Keratinocyte (primary cell): ENCODE results near the gene CARMIL1. TPM values are rescaled to one million over a fixed set of nuclear protein-coding genes. Genes with fewer than 3 reads are reported as not detected.

Experiments
- DNase-seq: peaks from one replicate; pipeline ENCODE4 v3.0.0-alpha.2; 2011; ENCODE audit warnings: low read depth, missing footprints, low spot score
- FAIRE-seq: peaks from 2 replicates; lab custom pipeline; 2011; peaks lifted over from hg19 to GRCh38; lab: Jason Lieb, UNC
- H2AFZ ChIP-seq: 2 replicates; pipeline ENCODE4 v1.6.0; 2012; ENCODE audit warnings: low read length, control low read depth, inconsistent platforms; ENCODE audit not compliant: control insufficient read depth
- H3K27ac ChIP-seq: 2 replicates; pipeline ENCODE4 v1.5.1; 2011; ENCODE audit warnings: low read length; ENCODE audit not compliant: control insufficient read depth, insufficient read depth
- H3K27me3 ChIP-seq: 3 replicates; pipeline ENCODE4 v1.6.0; 2011; ENCODE audit warnings: low read length; ENCODE audit not compliant: control insufficient read depth, insufficient read depth; ENCODE audit errors: extremely low read depth
- H3K36me3 ChIP-seq, 2 experiments: 2 replicates in 1 of 2; 3 replicates in 1 of 2; pipeline ENCODE4 v1.5.1; 2011; ENCODE audit warnings: low read length in 2 of 2, mild to moderate bottlenecking in 1 of 2; ENCODE audit not compliant: control insufficient read depth in 2 of 2, insufficient read depth in 2 of 2; ENCODE audit errors: extremely low read depth in 1 of 2
- H3K4me1 ChIP-seq: 3 replicates; pipeline ENCODE4 v1.5.1; 2011; ENCODE audit warnings: low read length; ENCODE audit not compliant: control insufficient read depth, insufficient read depth; ENCODE audit errors: extremely low read depth
- H3K4me2 ChIP-seq: 3 replicates; pipeline ENCODE4 v1.6.0; 2011; ENCODE audit warnings: low read depth, low read length; ENCODE audit not compliant: control insufficient read depth, insufficient read depth; ENCODE audit errors: extremely low read depth
- H3K4me3 ChIP-seq, 3 experiments: fragments of 200-600 bp in 1 of 3; sonication (generic) in 1 of 3; 2 replicates in 2 of 3; 3 replicates in 1 of 3; pipeline ENCODE4 v1.5.1; 2011 to 2016; ENCODE audit warnings: low read length in 3 of 3, mild to moderate bottlenecking in 3 of 3, control low read depth in 2 of 3, inconsistent platforms in 1 of 3, low read depth in 1 of 3, mixed read lengths in 1 of 3, mixed run types in 1 of 3, moderate library complexity in 1 of 3; ENCODE audit not compliant: control insufficient read depth in 2 of 3, insufficient read depth in 2 of 3; ENCODE audit errors: extremely low read depth in 1 of 3
- H3K79me2 ChIP-seq: 2 replicates; pipeline ENCODE4 v1.6.0; 2012; ENCODE audit warnings: low read length; ENCODE audit not compliant: control insufficient read depth, insufficient read depth
- H3K9ac ChIP-seq: 3 replicates; pipeline ENCODE4 v1.6.0; 2011; ENCODE audit warnings: low read length; ENCODE audit not compliant: control insufficient read depth, insufficient read depth; ENCODE audit errors: extremely low read depth
- H3K9me1 ChIP-seq: 3 replicates; pipeline ENCODE4 v1.6.0; 2011; ENCODE audit warnings: low read length; ENCODE audit not compliant: control insufficient read depth, insufficient read depth; ENCODE audit errors: extremely low read depth
- H3K9me3 ChIP-seq: 2 replicates; pipeline ENCODE4 v1.5.1; 2012; ENCODE audit warnings: low read depth, low read length; ENCODE audit not compliant: control insufficient read depth
- H4K20me1 ChIP-seq: 3 replicates; pipeline ENCODE4 v1.6.0; 2011; ENCODE audit warnings: low read length; ENCODE audit not compliant: control insufficient read depth, insufficient read depth; ENCODE audit errors: extremely low read depth
- EZH2 ChIP-seq: IDR thresholded peaks from one replicate; pipeline ENCODE4 v1.6.1; 2012; ENCODE audit warnings: inconsistent platforms, mild to moderate bottlenecking, low read length, moderate library complexity
- dilution Hi-C: fragments of 300-500 bp; cut with MboI; formaldehyde crosslinking; loops from one replicate; pipeline ENCODE4 v1.7.0; 2020; ENCODE audit warnings: low sequenced_read_pairs; ENCODE audit not compliant: extremely low pct_ligation_motif_present
- polyA plus RNA-seq, 5 experiments: library from polyadenylated mRNA; depleted of rRNA in 3 of 5; stranded (reverse) in 3 of 5; stranded (forward) in 1 of 5; unstranded in 1 of 5; fragments of >200 nt; gene quantifications; 1 replicate in 1 of 5; 2 replicates in 3 of 5; 3 replicates in 1 of 5; pipeline versions ENCODE4 v1.2.1 to v1.2.3, GENCODE V29; 2011 to 2012; ENCODE audit warnings: missing spikeins in 2 of 5, low read depth in 1 of 5, low replicate concordance in 1 of 5
- TF ChIP-seq, protein P1 (sequence below), 3 experiments: IDR thresholded peaks in 1 of 3; conservative IDR thresholded peaks in 1 of 3; optimal IDR thresholded peaks in 1 of 3; 2 replicates in 2 of 3; 3 replicates in 1 of 3; pipeline versions ENCODE3 to v1.5.1; 2011; ENCODE audit warnings: low read length in 3 of 3, mild to moderate bottlenecking in 3 of 3, moderate library complexity in 2 of 3, control low read depth in 1 of 3, inconsistent platforms in 1 of 3; ENCODE audit not compliant: insufficient read depth in 2 of 3; ENCODE audit errors: extremely low read depth in 1 of 3

Gene CARMIL1
- polyA plus RNA-seq, 1 donor (not counting 4 experiments of a cell fraction or from before 2014, with no cell fraction given): 18.9 TPM

GRCh38 chr6:25290306-25291060 lies 11.3 kb downstream of the CARMIL1 start:
- TF ChIP-seq EZH2: no peak
- TF ChIP-seq, protein P1, sequence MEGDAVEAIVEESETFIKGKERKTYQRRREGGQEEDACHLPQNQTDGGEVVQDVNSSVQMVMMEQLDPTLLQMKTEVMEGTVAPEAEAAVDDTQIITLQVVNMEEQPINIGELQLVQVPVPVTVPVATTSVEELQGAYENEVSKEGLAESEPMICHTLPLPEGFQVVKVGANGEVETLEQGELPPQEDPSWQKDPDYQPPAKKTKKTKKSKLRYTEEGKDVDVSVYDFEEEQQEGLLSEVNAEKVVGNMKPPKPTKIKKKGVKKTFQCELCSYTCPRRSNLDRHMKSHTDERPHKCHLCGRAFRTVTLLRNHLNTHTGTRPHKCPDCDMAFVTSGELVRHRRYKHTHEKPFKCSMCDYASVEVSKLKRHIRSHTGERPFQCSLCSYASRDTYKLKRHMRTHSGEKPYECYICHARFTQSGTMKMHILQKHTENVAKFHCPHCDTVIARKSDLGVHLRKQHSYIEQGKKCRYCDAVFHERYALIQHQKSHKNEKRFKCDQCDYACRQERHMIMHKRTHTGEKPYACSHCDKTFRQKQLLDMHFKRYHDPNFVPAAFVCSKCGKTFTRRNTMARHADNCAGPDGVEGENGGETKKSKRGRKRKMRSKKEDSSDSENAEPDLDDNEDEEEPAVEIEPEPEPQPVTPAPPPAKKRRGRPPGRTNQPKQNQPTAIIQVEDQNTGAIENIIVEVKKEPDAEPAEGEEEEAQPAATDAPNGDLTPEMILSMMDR (optimal IDR thresholded peaks at IDR 0.05 in 1 of 3, IDR thresholded peaks at IDR 0.05 in 1 of 3, conservative IDR thresholded peaks at IDR 0.05 in 1 of 3; ENCODE audit: extremely low read depth in 1 of 3, insufficient read depth in 2 of 3, low read length in 3 of 3): no peak
- no peaks in the 10 kb centered on the region for H3K9me3 ChIP-seq
- H3K79me2 ChIP-seq: peaks cover 66% of the 10 kb centered on the region

GRCh38 chr6:25292384-25292783 lies 13.2 kb downstream of the CARMIL1 start:
- Histone ChIP-seq H3K27me3 (no peaks in the 10 kb centered on the region), H3K36me3 (peaks cover 0 to 9% of the 10 kb centered on the region in 2 experiments), H3K4me1 (peaks cover 16% of the 10 kb centered on the region), H3K27ac (no peak overlapping the region), H3K4me3 (no peak overlapping the region), H4K20me1 (no peaks in the 10 kb centered on the region), H3K79me2 (peaks cover 77% of the 10 kb centered on the region), H3K9me3 (no peaks in the 10 kb centered on the region), H3K4me2 (no peak overlapping the region), H2AFZ (no peak overlapping the region), H3K9ac (no peak overlapping the region), H3K9me1 (peaks cover 2% of the 10 kb centered on the region)
- TF ChIP-seq, protein P1 (optimal IDR thresholded peaks at IDR 0.05 in 1 of 3, IDR thresholded peaks at IDR 0.05 in 1 of 3, conservative IDR thresholded peaks at IDR 0.05 in 1 of 3; ENCODE audit: extremely low read depth in 1 of 3, insufficient read depth in 2 of 3, low read length in 3 of 3): no peak
- no peak for TF ChIP-seq EZH2
- DNase-seq: no peak
- dilution Hi-C loops: no loop called here
- no peak for FAIRE-seq

More at GRCh38 chr6:25290306-25291060, 11.3 kb downstream of the CARMIL1 start:
- peaks cover 2% of the 10 kb centered on the region for H3K9me1 ChIP-seq
- H3K36me3 ChIP-seq: peaks cover 0 to 9% of the 10 kb centered on the region in 2 experiments
- H3K4me1 ChIP-seq: peaks cover 25% of the 10 kb centered on the region
- dilution Hi-C loops: no loop called here
- H3K4me2 ChIP-seq: no peak overlapping the region
- H2AFZ ChIP-seq: no peak overlapping the region
- DNase-seq (no peak), FAIRE-seq (no peak)
- H3K27ac ChIP-seq: no peak overlapping the region
- no peak overlapping the region for H3K4me3 ChIP-seq
- no peaks in the 10 kb centered on the region for H4K20me1 ChIP-seq
- no peaks in the 10 kb centered on the region for H3K27me3 ChIP-seq
- H3K9ac ChIP-seq: no peak overlapping the region
